K562 (cell line): ENCODE measurements around the gene ZNF440. TPM values are rescaled to one million over a fixed set of nuclear protein-coding genes. Genes with fewer than 3 reads are reported as not detected.
A peak's percentile ranks its signal among the peaks of the same experiment; 100 is the strongest.

ENCODE experiments used
- ATAC-seq: fragments of 200-7000 bp; cut with Tn5 transposase; 3 replicates; pipeline ENCODE4 v1.9.1; 2020; ENCODE audit warnings: moderate library complexity
- BruUV-seq: library from RNA; stranded (reverse); fragments of 400-500 nt; replicated peaks from 2 replicates; lab custom pipeline; 2021; lab: Mats Ljungman, UMichigan
- CTCF ChIA-PET: fragments of 300-600 bp; formaldehyde crosslinking; extraction: SDS; loops from one replicate; lab custom pipeline; 2021; ENCODE audit warnings: low intra/inter-chr PET ratio; lab: Yijun Ruan, JAX
- POLR2A ChIA-PET: fragments of 300-600, 350-650 bp; sonication (Branson Sonifier 250); formaldehyde crosslinking; extraction: SDS; loops from one replicate; lab custom pipeline; 2021; ENCODE audit warnings: antibody characterized with exemption, inconsistent platforms; lab: Yijun Ruan, JAX
- DNase-seq, 4 experiments: peaks; one replicate each; pipeline versions ENCODE4 v3.0.0 to v3.0.0-alpha.2; 2011 to 2018; ENCODE audit warnings: low spot score in 3 of 4, mixed read lengths in 3 of 4; ENCODE audit errors: extremely low read depth in 1 of 4
- FAIRE-seq: peaks from 2 replicates; lab custom pipeline; 2011; peaks lifted over from hg19 to GRCh38; lab: Jason Lieb, UNC
- H2AFZ ChIP-seq: 2 replicates; pipeline ENCODE4 v1.6.0; 2011; ENCODE audit warnings: low read depth, low read length, control low read depth, inconsistent platforms
- H3K27ac ChIP-seq: fragments of 200-600 bp; 3 replicates; pipeline ENCODE4 v1.8.0; 2011; ENCODE audit warnings: low read depth, mild to moderate bottlenecking, control low read depth, inconsistent platforms, low read length, moderate library complexity, mixed read lengths; ENCODE audit errors: extremely low read depth
- H3K27me3 ChIP-seq, 2 experiments: fragments of 300-600 bp in 1 of 2; 2 replicates in 1 of 2; 3 replicates in 1 of 2; pipeline versions ENCODE4 v1.6.0 to v1.8.0; 2011; ENCODE audit warnings: inconsistent platforms in 2 of 2, low read length in 2 of 2, mild to moderate bottlenecking in 1 of 2, mixed read lengths in 1 of 2, moderate library complexity in 1 of 2; ENCODE audit not compliant: control insufficient read depth in 2 of 2, insufficient read depth in 2 of 2
- H3K36me3 ChIP-seq: fragments of 300-600 bp; 3 replicates; pipeline ENCODE4 v1.8.0; 2011; ENCODE audit warnings: mild to moderate bottlenecking, low read length, inconsistent platforms; ENCODE audit not compliant: control insufficient read depth, insufficient read depth
- H3K4me1 ChIP-seq, 2 experiments: fragments of 200-600 bp in 1 of 2; replicated peaks in 1 of 2; 2 replicates in 1 of 2; 3 replicates in 1 of 2; pipeline versions ENCODE4 v1.5.1 to v1.8.0; 2011; ENCODE audit warnings: inconsistent platforms in 2 of 2, low read length in 2 of 2, mild to moderate bottlenecking in 1 of 2, mixed read lengths in 1 of 2, moderate library complexity in 1 of 2; ENCODE audit not compliant: control insufficient read depth in 2 of 2, insufficient read depth in 2 of 2
- H3K4me2 ChIP-seq: 2 replicates; pipeline ENCODE4 v1.6.1; 2011; ENCODE audit warnings: low read length, control low read depth, inconsistent platforms, mixed read lengths; ENCODE audit not compliant: insufficient read depth
- H3K4me3 ChIP-seq: fragments of 200-600 bp; sonication (generic), shearing (Covaris generic); 2 replicates; pipeline ENCODE4 v1.5.1; 2016; ENCODE audit warnings: control low read depth, inconsistent platforms
- H3K79me2 ChIP-seq: fragments of 200-600 bp; 3 replicates; pipeline ENCODE4 v1.8.0; 2011; ENCODE audit warnings: low read length, inconsistent platforms; ENCODE audit not compliant: control insufficient read depth, insufficient read depth
- H3K9ac ChIP-seq, 2 experiments: 2 replicates each; pipeline versions ENCODE4 v1.6.0 to v1.6.1; 2011; ENCODE audit warnings: low read depth in 2 of 2, low read length in 2 of 2, control low read depth in 1 of 2, inconsistent platforms in 1 of 2, mild to moderate bottlenecking in 1 of 2, mixed read lengths in 1 of 2; ENCODE audit not compliant: insufficient read depth in 1 of 2
- H3K9me1 ChIP-seq: one replicate; pipeline ENCODE4 v1.6.0; 2011; ENCODE audit warnings: inconsistent platforms, mild to moderate bottlenecking, low read length, moderate library complexity; ENCODE audit not compliant: control insufficient read depth, insufficient read depth
- H3K9me3 ChIP-seq: replicated peaks from 2 replicates; pipeline ENCODE4 v1.5.1; 2011; ENCODE audit warnings: low read depth, low read length, inconsistent platforms; ENCODE audit not compliant: control insufficient read depth, insufficient read depth
- H4K20me1 ChIP-seq: replicated peaks from 2 replicates; pipeline ENCODE4 v1.6.1; 2011; ENCODE audit warnings: low read length, inconsistent platforms, mixed read lengths; ENCODE audit not compliant: control insufficient read depth, insufficient read depth
- ARID3A ChIP-seq: IDR thresholded peaks from 2 replicates; pipeline ENCODE4 v1.6.1; 2012; ENCODE audit warnings: low read depth, low read length, improper control_type of control experiment, borderline replicate concordance
- CBX5 ChIP-seq: IDR thresholded peaks from 2 replicates; pipeline ENCODE4 v1.6.1; 2014; ENCODE audit warnings: low read depth, borderline replicate concordance
- CCAR2 ChIP-seq: fragments of 200-400 bp; formaldehyde crosslinking; IDR thresholded peaks from 2 replicates; pipeline ENCODE4 v1.6.1; 2017; ENCODE audit warnings: mild to moderate bottlenecking, low read depth, low read length
- ESRRA ChIP-seq: fragments of 450-650 bp; IDR thresholded peaks from 2 replicates; pipeline ENCODE4 v1.6.1; 2014; ENCODE audit warnings: low read depth, mild to moderate bottlenecking, moderate library complexity, borderline replicate concordance
- FOXP1 ChIP-seq: sonication (generic); formaldehyde crosslinking; IDR thresholded peaks from 2 replicates; pipeline ENCODE4 v1.8.0; 2022; ENCODE audit warnings: mild to moderate bottlenecking, missing genetic modification reagents
- GATAD2B ChIP-seq: fragments of 450-650 bp; IDR thresholded peaks from 2 replicates; pipeline ENCODE4 v1.6.1; 2017; ENCODE audit warnings: mild to moderate bottlenecking, borderline replicate concordance
- NCOA1 ChIP-seq: fragments of 450-650 bp; IDR thresholded peaks from 2 replicates; pipeline ENCODE4 v1.6.1; 2016; ENCODE audit warnings: low read depth
- SMARCB1 ChIP-seq: IDR thresholded peaks from 2 replicates; pipeline ENCODE4 v1.6.1; 2011; ENCODE audit warnings: improper control_type of control experiment, low read depth; ENCODE audit not compliant: insufficient read length
- TRIM28 ChIP-seq: fragments of 450-650 bp; IDR thresholded peaks from 2 replicates; pipeline ENCODE4 v1.6.1; 2017
- ZNF146 ChIP-seq: IDR thresholded peaks from one replicate; pipeline ENCODE4 v1.6.1; 2018; ENCODE audit warnings: missing compliant biosample characterization; ENCODE audit not compliant: unreplicated experiment
- ZNF165 ChIP-seq: fragments of 250-450 bp; sonication (Bioruptor Pico); IDR thresholded peaks from 2 replicates; pipeline ENCODE4 v1.4.0; 2020; ENCODE audit warnings: borderline replicate concordance
- ZNF274 ChIP-seq: IDR thresholded peaks from 2 replicates; pipeline ENCODE4 v1.6.1; 2011; ENCODE audit warnings: low read depth, mild to moderate bottlenecking, low read length, moderate library complexity, borderline replicate concordance
- ZNF75A ChIP-seq: fragments of 450-650 bp; formaldehyde crosslinking; IDR thresholded peaks from 2 replicates; pipeline ENCODE4 v1.4.0; 2020; ENCODE audit warnings: mild to moderate bottlenecking
- WGBS: fragments of 100-300 bp; shearing (Covaris generic); methylation state at CpG from one replicate; pipeline ENCODE4 v1.1.6; 2016; ENCODE audit warnings: low coverage, mixed read lengths; ENCODE audit not compliant: insufficient coverage; ENCODE audit errors: missing lambda C conversion rate; 5-methylcytosine and 5-hydroxymethylcytosine counted together
- in situ Hi-C: fragments of 300-500 bp; cut with MboI; formaldehyde crosslinking; loops from 4 replicates; pipeline ENCODE4 v1.15.0; 2018; ENCODE audit warnings: inconsistent platforms, mixed read lengths
- intact Hi-C: fragments of 100-400 bp; cut with micrococcal nuclease; formaldehyde crosslinking; loops from 2 replicates; pipeline ENCODE4 v1.14.2; 2022
- polyA plus RNA-seq, 8 experiments: library from polyadenylated mRNA; depleted of rRNA in 4 of 8; stranded (reverse) in 5 of 8; unstranded in 3 of 8; fragments of >200 nt; fragmentation: Nextera tagmentation in 2 of 8; fragmentation: Illumina TruSeq in 1 of 8; extraction: Ambion mirVana in 2 of 8; extraction: Trizol in 1 of 8; gene quantifications; 2 replicates each; pipeline versions ENCODE4 v1.2.1 to v1.2.3, GENCODE V29; 2011 to 2014; ENCODE audit warnings: inconsistent platforms in 1 of 8, missing spikeins in 1 of 8
- total RNA-seq, 7 experiments: library from RNA; depleted of rRNA in 6 of 7; stranded (reverse); fragments of >200 nt in 6 of 7; fragmentation: Illumina TruSeq in 2 of 7; extraction: Trizol in 2 of 7; gene quantifications; 2 replicates each; pipeline versions ENCODE4 v1.2.1 to v1.2.3, GENCODE V29; 2011 to 2021; ENCODE audit warnings: low replicate concordance in 1 of 7
- TF ChIP-seq, protein P1 (sequence below), 2 experiments: fragments of 450-650 bp; IDR thresholded peaks; 2 replicates each; pipeline ENCODE4 v1.6.1; 2018; ENCODE audit warnings: mild to moderate bottlenecking in 2 of 2, low read depth in 1 of 2; ENCODE audit not compliant: partially characterized antibody in 2 of 2
- TF ChIP-seq, protein P2 (sequence below): fragments of 450-650 bp; formaldehyde crosslinking; IDR thresholded peaks from 2 replicates; pipeline ENCODE4 v1.4.0; 2020; ENCODE audit warnings: mild to moderate bottlenecking

ZNF440 gene
- total and polyA plus RNA-seq, 9 of the 15 experiments (the other 6 are each of a cell fraction or from before 2014, with no cell fraction given), result 5.9 to 32.6 (median 13.4) TPM

GRCh38 chr19:11832253-11832912 is 18.3 kb downstream of the ZNF440 start (continued):
- TF ChIP-seq, protein P1, sequence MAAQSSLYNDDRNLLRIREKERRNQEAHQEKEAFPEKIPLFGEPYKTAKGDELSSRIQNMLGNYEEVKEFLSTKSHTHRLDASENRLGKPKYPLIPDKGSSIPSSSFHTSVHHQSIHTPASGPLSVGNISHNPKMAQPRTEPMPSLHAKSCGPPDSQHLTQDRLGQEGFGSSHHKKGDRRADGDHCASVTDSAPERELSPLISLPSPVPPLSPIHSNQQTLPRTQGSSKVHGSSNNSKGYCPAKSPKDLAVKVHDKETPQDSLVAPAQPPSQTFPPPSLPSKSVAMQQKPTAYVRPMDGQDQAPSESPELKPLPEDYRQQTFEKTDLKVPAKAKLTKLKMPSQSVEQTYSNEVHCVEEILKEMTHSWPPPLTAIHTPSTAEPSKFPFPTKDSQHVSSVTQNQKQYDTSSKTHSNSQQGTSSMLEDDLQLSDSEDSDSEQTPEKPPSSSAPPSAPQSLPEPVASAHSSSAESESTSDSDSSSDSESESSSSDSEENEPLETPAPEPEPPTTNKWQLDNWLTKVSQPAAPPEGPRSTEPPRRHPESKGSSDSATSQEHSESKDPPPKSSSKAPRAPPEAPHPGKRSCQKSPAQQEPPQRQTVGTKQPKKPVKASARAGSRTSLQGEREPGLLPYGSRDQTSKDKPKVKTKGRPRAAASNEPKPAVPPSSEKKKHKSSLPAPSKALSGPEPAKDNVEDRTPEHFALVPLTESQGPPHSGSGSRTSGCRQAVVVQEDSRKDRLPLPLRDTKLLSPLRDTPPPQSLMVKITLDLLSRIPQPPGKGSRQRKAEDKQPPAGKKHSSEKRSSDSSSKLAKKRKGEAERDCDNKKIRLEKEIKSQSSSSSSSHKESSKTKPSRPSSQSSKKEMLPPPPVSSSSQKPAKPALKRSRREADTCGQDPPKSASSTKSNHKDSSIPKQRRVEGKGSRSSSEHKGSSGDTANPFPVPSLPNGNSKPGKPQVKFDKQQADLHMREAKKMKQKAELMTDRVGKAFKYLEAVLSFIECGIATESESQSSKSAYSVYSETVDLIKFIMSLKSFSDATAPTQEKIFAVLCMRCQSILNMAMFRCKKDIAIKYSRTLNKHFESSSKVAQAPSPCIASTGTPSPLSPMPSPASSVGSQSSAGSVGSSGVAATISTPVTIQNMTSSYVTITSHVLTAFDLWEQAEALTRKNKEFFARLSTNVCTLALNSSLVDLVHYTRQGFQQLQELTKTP (IDR thresholded peaks at IDR 0.05; ENCODE audit: low read depth in 1 of 2, partially characterized antibody in 2 of 2), result peak in 1 of 2 experiments; percentile 65
- TF ChIP-seq ZNF146 (CRISPR knock-in tag), result no peak
- TF ChIP-seq TRIM28, result peak; percentile 95

- H3K4me1 ChIP-seq, result peaks cover 4 to 7% of the 10 kb centered on the region in 2 experiments; a peak in 3 of 5 replicates
- ChIA-PET CTCF (no interaction called here), POLR2A (no interaction called here)
- ATAC-seq (no peak), FAIRE-seq (no peak), DNase-seq (no peak)
- no TSS peak for BruUV-seq
- H3K27ac ChIP-seq, result no peak overlapping the region
- H3K9ac ChIP-seq, result no peak overlapping the region
- H3K4me2 ChIP-seq, result no peak overlapping the region
- H3K4me3 ChIP-seq, result no peak overlapping the region
- WGBS, result 98% methylated on average over 2 of the region's 2 CpGs
- H4K20me1 ChIP-seq, result no peaks in the 10 kb centered on the region
- no peaks in the 10 kb centered on the region for H3K9me1 ChIP-seq
- intact Hi-C loops (no loop called here), in situ Hi-C loops (no loop called here)
- peaks cover 61% of the 10 kb centered on the region for H3K36me3 ChIP-seq
- no peak overlapping the region for H2AFZ ChIP-seq
- no peaks in the 10 kb centered on the region; the same call in 2 of the 3 replicates for H3K79me2 ChIP-seq
- H3K27me3 ChIP-seq, result no peaks in the 10 kb centered on the region
- peaks cover 43% of the 10 kb centered on the region for H3K9me3 ChIP-seq
- TF ChIP-seq CBX5 (peak; percentile 63; the same call in 1 of the 2 replicates), ZNF274 (peak; percentile 53; the same call in 1 of the 2 replicates), NCOA1 (no peak), FOXP1 (CRISPR knock-in tag) (no peak), ZNF75A (CRISPR knock-in tag) (peak; percentile 95), SMARCB1 (no peak), GATAD2B (no peak), ZNF165 (CRISPR knock-in tag) (no peak), ARID3A (no peak), ESRRA (no peak), CCAR2 (no peak)
- TF ChIP-seq, protein P2, sequence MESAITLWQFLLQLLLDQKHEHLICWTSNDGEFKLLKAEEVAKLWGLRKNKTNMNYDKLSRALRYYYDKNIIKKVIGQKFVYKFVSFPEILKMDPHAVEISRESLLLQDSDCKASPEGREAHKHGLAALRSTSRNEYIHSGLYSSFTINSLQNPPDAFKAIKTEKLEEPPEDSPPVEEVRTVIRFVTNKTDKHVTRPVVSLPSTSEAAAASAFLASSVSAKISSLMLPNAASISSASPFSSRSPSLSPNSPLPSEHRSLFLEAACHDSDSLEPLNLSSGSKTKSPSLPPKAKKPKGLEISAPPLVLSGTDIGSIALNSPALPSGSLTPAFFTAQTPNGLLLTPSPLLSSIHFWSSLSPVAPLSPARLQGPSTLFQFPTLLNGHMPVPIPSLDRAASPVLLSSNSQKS, result no peak
Measured at GRCh38 chr19:11833541-11833940, 19.5 kb downstream of the ZNF440 start.
